ENCODE measurements around the gene COX5B. TPM values are rescaled to one million over a fixed set of nuclear protein-coding genes. Genes with fewer than 3 reads are reported as not detected.

The COX5B gene
- total and polyA plus RNA-seq, 9 of the 15 experiments (the other 6 are each of a cell fraction or from before 2014, with no cell fraction given), result 154 to 1,424 (median 487) TPM

GRCh38 chr2:97662895-97663625 lies 17.2 kb downstream of the COX5B start (continued):
- TF ChIP-seq DMBX1 (CRISPR knock-in tag; IDR thresholded peaks at IDR 0.05; ENCODE audit: borderline replicate concordance), result no peak
- no peak for TF ChIP-seq ZBTB1 (CRISPR knock-in tag; IDR thresholded peaks at IDR 0.05; ENCODE audit: borderline replicate concordance, low read depth)
- TF ChIP-seq ZNF408 (CRISPR knock-in tag; IDR thresholded peaks at IDR 0.05; ENCODE audit: low read depth), result no peak
- TF ChIP-seq THRA (IDR thresholded peaks at IDR 0.05), result no peak
- no peak for TF ChIP-seq RBM34 (IDR thresholded peaks at IDR 0.05; ENCODE audit: borderline replicate concordance, insufficient read depth, low read length)
- TF ChIP-seq MLLT1 (IDR thresholded peaks at IDR 0.05), result 0 out of 4 replicates have a peak, but pooled peaks of 1 of the 2 experiments have one; percentile 21
- TF ChIP-seq SREBF1 (IDR thresholded peaks at IDR 0.05; ENCODE audit: borderline replicate concordance, low read depth, low read length), result no peak
- TF ChIP-seq ETV6 (IDR thresholded peaks at IDR 0.05; ENCODE audit: borderline replicate concordance in 1 of 2, low read depth in 2 of 2, low read length in 1 of 2), result 0 out of 4 replicates have a peak, but pooled peaks of 1 of the 2 experiments have one; percentile 41
- no peak for TF ChIP-seq ETV6 (CRISPR knock-in tag; IDR thresholded peaks at IDR 0.05; ENCODE audit: borderline replicate concordance)
- peak; percentile 25; the same call in 1 of the 2 replicates for TF ChIP-seq POLR2AphosphoS5 (IDR thresholded peaks at IDR 0.05; ENCODE audit: control insufficient read depth, insufficient read depth, low read depth, low read length)
- no peak for TF ChIP-seq VEZF1 (CRISPR knock-in tag; IDR thresholded peaks at IDR 0.05)
- TF ChIP-seq ARID3B (CRISPR knock-in tag; IDR thresholded peaks at IDR 0.05; ENCODE audit: borderline replicate concordance), result no peak
- TF ChIP-seq TEAD2 (tag; IDR thresholded peaks at IDR 0.05), result no peak
- no peak for TF ChIP-seq ZNF431 (CRISPR knock-in tag; IDR thresholded peaks at IDR 0.05)
- TF ChIP-seq PBX2 (CRISPR knock-in tag; IDR thresholded peaks at IDR 0.05; ENCODE audit: low read depth), result peak; percentile 88
- TF ChIP-seq PBX2 (tag; conservative IDR thresholded peaks at IDR 0.05; ENCODE audit: low read depth), result peak; percentile 80
- TF ChIP-seq ZNF184 (CRISPR knock-in tag; IDR thresholded peaks at IDR 0.05), result no peak

Measured in K562 (cell line).